Lung (tissue), 12 donors: Measurements from ENCODE around the gene HDAC4. TPM values are rescaled to one million over a fixed set of nuclear protein-coding genes. Genes with fewer than 3 reads are reported as not detected.

ENCODE experiments used
- ATAC-seq: fragments of 200-7000 bp; cut with Tn5 transposase; one replicate; pipeline ENCODE4 v1.9.1; 2020; ENCODE audit warnings: moderate number of reproducible peaks; ENCODE audit not compliant: insufficient read depth, low FRiP score
- DNase-seq, 3 donors: peaks; one replicate each; pipeline ENCODE4 v3.0.0-alpha.2; 2013 to 2017
- H3K27ac ChIP-seq, 2 donors: one replicate each; pipeline ENCODE4 v1.5.1; 2013; ENCODE audit warnings: mild to moderate bottlenecking in 2 of 2, moderate library complexity in 2 of 2, control low read depth in 1 of 2, inconsistent platforms in 1 of 2, low read depth in 1 of 2, low read length in 1 of 2
- H3K27me3 ChIP-seq, 3 donors: one replicate each; pipeline ENCODE4 v1.5.1; 2013; ENCODE audit warnings: low read length in 2 of 3; ENCODE audit not compliant: control insufficient read depth in 3 of 3, insufficient read depth in 3 of 3
- H3K36me3 ChIP-seq, 4 donors: one replicate each; pipeline ENCODE4 v1.5.1; 2013; ENCODE audit warnings: low read length in 4 of 4, mild to moderate bottlenecking in 1 of 4, moderate library complexity in 1 of 4; ENCODE audit not compliant: control insufficient read depth in 4 of 4, insufficient read depth in 4 of 4
- H3K4me1 ChIP-seq, 5 donors: one replicate each; pipeline ENCODE4 v1.5.1; 2013; ENCODE audit warnings: low read length in 5 of 5, mild to moderate bottlenecking in 2 of 5, moderate library complexity in 1 of 5; ENCODE audit not compliant: control insufficient read depth in 5 of 5, insufficient read depth in 5 of 5
- H3K4me3 ChIP-seq: one replicate; pipeline ENCODE4 v1.5.1; 2013; ENCODE audit warnings: mild to moderate bottlenecking, control low read depth, moderate library complexity
- H3K9ac ChIP-seq, 2 donors: one replicate each; pipeline ENCODE4 v1.5.1; 2013; ENCODE audit warnings: low read length in 2 of 2, control low read depth in 1 of 2; ENCODE audit not compliant: insufficient read depth in 1 of 2
- H3K9me3 ChIP-seq, 4 donors: one replicate each; pipeline ENCODE4 v1.5.1; 2013; ENCODE audit warnings: low read length in 3 of 4, mild to moderate bottlenecking in 1 of 4, moderate library complexity in 1 of 4; ENCODE audit not compliant: control insufficient read depth in 4 of 4, insufficient read depth in 3 of 4
- CTCF ChIP-seq: IDR thresholded peaks from 2 replicates; pipeline ENCODE4 v1.5.1; 2012; ENCODE audit warnings: mild to moderate bottlenecking; ENCODE audit errors: control extremely low read depth, extremely low read depth
- WGBS, 2 donors: extraction: QIAGEN DNeasy Blood & Tissue Kit; methylation state at CpG; one replicate each; pipeline ENCODE4 v1.1.7; 2013; 5-methylcytosine and 5-hydroxymethylcytosine counted together
- polyA plus RNA-seq, 2 donors: library from polyadenylated mRNA; stranded (reverse); fragments of 200-250 nt; gene quantifications; one replicate each; pipeline ENCODE4 v1.2.1, GENCODE V29; 2013
- total RNA-seq, 2 donors: library from RNA; depleted of rRNA in 1 of 2; stranded (reverse); fragments of >200 nt in 1 of 2; gene quantifications; one replicate each; pipeline ENCODE4 v1.2.1, GENCODE V29; 2014 to 2021
- donor health status: control.
- donor health status: control.
- donor health status: Bipolar disorder and iron deficiency.
- donor health status: healthy.
- donor health status: DM: yes; HTN: yes; CAD: no.

HDAC4 gene
- total and polyA plus RNA-seq, 4 donors: 6.9 to 47.7 (median 20.7) TPM

- Histone ChIP-seq H3K27me3 (no peaks in the 10 kb centered on the region), H3K4me1 (peaks cover 0 to 13% (median 3%) of the 10 kb centered on the region in 5 donors), H3K36me3 (no peaks in the 10 kb centered on the region), H3K9me3 (no peaks in the 10 kb centered on the region), H3K4me3 (no peak overlapping the region), H3K9ac (no peak overlapping the region), H3K27ac (no peak overlapping the region)
- WGBS, 2 donors: 90 to 92% methylated on average over 26 of the region's 26 CpGs
- DNase-seq: peak in 1 of 3 donors; percentile 10
- TF ChIP-seq CTCF: no peak
- ATAC-seq: no peak
Measured at GRCh38 chr2:239300871-239301735, 99.7 kb downstream of the HDAC4 start.

- no peaks in the 10 kb centered on the region for H3K9me3 ChIP-seq
- no peaks in the 10 kb centered on the region for H3K27me3 ChIP-seq
- peaks cover 0 to 15% (median 6%) of the 10 kb centered on the region in 5 donors for H3K4me1 ChIP-seq
- DNase-seq: no peak
- no peaks in the 10 kb centered on the region for H3K36me3 ChIP-seq
- 97 to 99% methylated on average over 5 of the region's 5 CpGs for WGBS, 2 donors
- ATAC-seq: no peak
- no peak for TF ChIP-seq CTCF
- H3K4me3 ChIP-seq: no peak overlapping the region
- H3K9ac ChIP-seq: no peak overlapping the region
- H3K27ac ChIP-seq: no peak overlapping the region
Measured at GRCh38 chr2:239300242-239300641, 100.6 kb downstream of the HDAC4 start.

- DNase-seq: no peak
- Histone ChIP-seq H3K36me3 (no peaks in the 10 kb centered on the region), H3K4me3 (no peak overlapping the region), H3K9ac (no peak overlapping the region), H3K27me3 (no peaks in the 10 kb centered on the region), H3K9me3 (no peaks in the 10 kb centered on the region), H3K27ac (no peak overlapping the region), H3K4me1 (peaks cover 0 to 15% (median 6%) of the 10 kb centered on the region in 5 donors)
- no peak for TF ChIP-seq CTCF
- whole genome bisulfite sequencing, 2 donors: 89 to 92% methylated on average over 19 of the region's 19 CpGs
- ATAC-seq: no peak
Measured at GRCh38 chr2:239299218-239299939, 101.4 kb downstream of the HDAC4 start.
